H1 (cell line): ENCODE data around the gene CFAP161. TPM values are rescaled to one million over a fixed set of nuclear protein-coding genes. Genes with fewer than 3 reads are reported as not detected.

ENCODE experiments used
- CTCF ChIA-PET: fragments of 300-600 bp; sonication (Branson Sonifier 250); formaldehyde crosslinking; loops from one replicate; lab custom pipeline; 2021; ENCODE audit not compliant: partially characterized antibody; lab: Charles Lee
- POLR2A ChIA-PET: fragments of 300-600 bp; sonication (Branson Sonifier 250); formaldehyde crosslinking; loops from one replicate; lab custom pipeline; 2021; ENCODE audit warnings: inconsistent platforms; ENCODE audit not compliant: partially characterized antibody; lab: Charles Lee
- DNase-seq, 2 experiments: peaks; one replicate each; pipeline versions ENCODE4 v3.0.0 to v3.0.0-alpha.2; 2010 to 2022; ENCODE audit warnings: low spot score in 2 of 2, low read depth in 1 of 2, mixed read lengths in 1 of 2
- FAIRE-seq: peaks from 2 replicates; lab custom pipeline; 2011; peaks lifted over from hg19 to GRCh38; lab: Jason Lieb, UNC
- H2AFZ ChIP-seq: 2 replicates; pipeline ENCODE4 v1.8.1; 2012; ENCODE audit warnings: low read length, inconsistent platforms
- H2AK5ac ChIP-seq: 2 replicates; pipeline ENCODE4 v1.6.1; 2013; ENCODE audit warnings: low read depth, low read length
- H2BK120ac ChIP-seq: replicated peaks from 2 replicates; pipeline ENCODE3; 2013; ENCODE audit warnings: low read depth, low read length, inconsistent platforms
- H2BK12ac ChIP-seq: 2 replicates; pipeline ENCODE4 v1.6.1; 2013; ENCODE audit warnings: low read depth, low read length
- H2BK15ac ChIP-seq: 2 replicates; pipeline ENCODE4 v1.6.1; 2013; ENCODE audit warnings: low read length
- H2BK20ac ChIP-seq: 2 replicates; pipeline ENCODE4 v1.6.1; 2013; ENCODE audit warnings: low read length
- H2BK5ac ChIP-seq: 2 replicates; pipeline ENCODE4 v1.6.1; 2013; ENCODE audit warnings: low read depth, low read length
- H3K14ac ChIP-seq: 2 replicates; pipeline ENCODE4 v1.6.1; 2013; ENCODE audit warnings: inconsistent platforms; ENCODE audit not compliant: insufficient read length
- H3K18ac ChIP-seq: 2 replicates; pipeline ENCODE4 v1.6.1; 2013; ENCODE audit warnings: low read length; ENCODE audit errors: extremely low read depth
- H3K23ac ChIP-seq: 2 replicates; pipeline ENCODE4 v1.6.1; 2013; ENCODE audit warnings: inconsistent platforms; ENCODE audit not compliant: insufficient read length
- H3K23me2 ChIP-seq: 2 replicates; pipeline ENCODE4 v1.6.1; 2013; ENCODE audit warnings: low read depth, low read length
- H3K27ac ChIP-seq: 2 replicates; pipeline ENCODE4 v1.6.1; 2011; ENCODE audit warnings: low read depth, low read length, inconsistent platforms
- H3K27me3 ChIP-seq, 4 experiments: replicated peaks in 1 of 4; 1 replicate in 1 of 4; 2 replicates in 3 of 4; pipeline versions ENCODE4 v1.6.1 to v1.8.1; 2011 to 2013; ENCODE audit warnings: low read length in 3 of 4, mild to moderate bottlenecking in 3 of 4, inconsistent platforms in 2 of 4, mixed read lengths in 2 of 4, moderate library complexity in 1 of 4; ENCODE audit not compliant: control insufficient read depth in 3 of 4, insufficient read depth in 3 of 4; ENCODE audit errors: extremely low read depth in 1 of 4
- H3K36me3 ChIP-seq, 4 experiments: 2 replicates each; pipeline versions ENCODE4 v1.6.1 to v1.8.1; 2011 to 2013; ENCODE audit warnings: mild to moderate bottlenecking in 4 of 4, low read length in 3 of 4, moderate library complexity in 2 of 4, control low read depth in 1 of 4, inconsistent platforms in 1 of 4; ENCODE audit not compliant: insufficient read depth in 4 of 4, control insufficient read depth in 2 of 4
- H3K4ac ChIP-seq: replicated peaks from 2 replicates; pipeline ENCODE3; 2013; ENCODE audit warnings: low read length, low read depth, mixed read lengths, inconsistent platforms; ENCODE audit not compliant: insufficient read length
- H3K4me1 ChIP-seq, 4 experiments: replicated peaks in 1 of 4; 1 replicate in 1 of 4; 2 replicates in 3 of 4; pipeline versions ENCODE4 v1.6.1 to v1.8.1; 2011 to 2013; ENCODE audit warnings: low read length in 3 of 4, inconsistent platforms in 2 of 4, mixed read lengths in 1 of 4; ENCODE audit not compliant: insufficient read depth in 4 of 4, control insufficient read depth in 3 of 4
- H3K4me2 ChIP-seq, 2 experiments: 2 replicates each; pipeline versions ENCODE4 v1.6.1 to v1.8.1; 2011 to 2013; ENCODE audit warnings: low read depth in 2 of 2, low read length in 2 of 2, control low read depth in 1 of 2, inconsistent platforms in 1 of 2, mild to moderate bottlenecking in 1 of 2; ENCODE audit not compliant: insufficient read depth in 1 of 2
- H3K4me3 ChIP-seq, 4 experiments: fragments of 200-600, 300-600 bp in 1 of 4; sonication (generic), shearing (Covaris generic), sonication (Bioruptor Twin) in 1 of 4; 2 replicates each; pipeline versions ENCODE4 v1.5.1 to v1.8.1; 2011 to 2016; ENCODE audit warnings: low read length in 4 of 4, low read depth in 3 of 4, control low read depth in 2 of 4, inconsistent platforms in 2 of 4, mild to moderate bottlenecking in 2 of 4, mixed read lengths in 1 of 4, moderate library complexity in 1 of 4; ENCODE audit not compliant: insufficient read depth in 2 of 4; ENCODE audit errors: extremely low read depth in 1 of 4
- H3K56ac ChIP-seq: replicated peaks from 2 replicates; pipeline ENCODE3; 2013; ENCODE audit warnings: low read depth, mild to moderate bottlenecking, mixed read lengths, low read length, inconsistent platforms; ENCODE audit not compliant: insufficient read length
- H3K79me1 ChIP-seq: 2 replicates; pipeline ENCODE4 v1.6.1; 2013; ENCODE audit warnings: low read depth, low read length, control low read depth
- H3K79me2 ChIP-seq, 2 experiments: 2 replicates each; pipeline versions ENCODE4 v1.6.1 to v1.8.1; 2012 to 2013; ENCODE audit warnings: low read length in 2 of 2, mild to moderate bottlenecking in 2 of 2, inconsistent platforms in 1 of 2; ENCODE audit not compliant: insufficient read depth in 2 of 2, control insufficient read depth in 1 of 2
- H3K9ac ChIP-seq, 4 experiments: replicated peaks in 1 of 4; 1 replicate in 1 of 4; 2 replicates in 3 of 4; pipeline versions ENCODE4 v1.6.1 to v1.8.1; 2011 to 2013; ENCODE audit warnings: low read depth in 3 of 4, low read length in 3 of 4, control low read depth in 2 of 4, mild to moderate bottlenecking in 2 of 4, moderate library complexity in 2 of 4, inconsistent platforms in 1 of 4; ENCODE audit errors: extremely low read depth in 1 of 4
- H3K9me3 ChIP-seq, 2 experiments: 2 replicates each; pipeline versions ENCODE4 v1.6.1 to v1.8.1; 2012 to 2013; ENCODE audit warnings: mild to moderate bottlenecking in 2 of 2, moderate library complexity in 2 of 2, control low read depth in 1 of 2, inconsistent platforms in 1 of 2, low read depth in 1 of 2, low read length in 1 of 2, mixed read lengths in 1 of 2; ENCODE audit not compliant: insufficient read depth in 2 of 2
- H4K20me1 ChIP-seq, 2 experiments: replicated peaks in 1 of 2; 2 replicates each; pipeline versions ENCODE3 to v1.8.1; 2011 to 2013; ENCODE audit warnings: inconsistent platforms in 2 of 2, low read length in 2 of 2, mild to moderate bottlenecking in 1 of 2; ENCODE audit not compliant: insufficient read depth in 2 of 2, control insufficient read depth in 1 of 2
- H4K5ac ChIP-seq: 2 replicates; pipeline ENCODE4 v1.6.1; 2013; ENCODE audit warnings: low read length, low read depth, mixed read lengths, inconsistent platforms; ENCODE audit not compliant: insufficient read length
- H4K8ac ChIP-seq: 2 replicates; pipeline ENCODE4 v1.8.0; 2013; ENCODE audit warnings: mild to moderate bottlenecking, moderate library complexity, low read length, inconsistent platforms; ENCODE audit not compliant: insufficient read depth; ENCODE audit errors: extremely low read depth
- H4K91ac ChIP-seq: replicated peaks from 2 replicates; pipeline ENCODE3; 2013; ENCODE audit warnings: low read length, mixed read lengths, inconsistent platforms; ENCODE audit not compliant: insufficient read length
- ASH2L ChIP-seq: fragments of 200-600, 300-600 bp; sonication (generic); IDR thresholded peaks from one replicate; pipeline ENCODE4 v1.7.1; 2017; ENCODE audit warnings: low read length
- CEBPB ChIP-seq: IDR thresholded peaks from 2 replicates; pipeline ENCODE4 v1.6.1; 2012; ENCODE audit warnings: low read depth, low read length
- NRF1 ChIP-seq: IDR thresholded peaks from 2 replicates; pipeline ENCODE4 v1.6.1; 2011; ENCODE audit warnings: mild to moderate bottlenecking, low read depth, low read length, improper control_type of control experiment
- POU5F1 ChIP-seq: IDR thresholded peaks from 2 replicates; pipeline ENCODE4 v1.6.1; 2011; ENCODE audit warnings: low read depth, mild to moderate bottlenecking, low read length, moderate library complexity
- RAD21 ChIP-seq, 2 experiments: IDR thresholded peaks in 1 of 2; conservative IDR thresholded peaks in 1 of 2; 2 replicates each; pipeline ENCODE4 v1.6.1; 2011; ENCODE audit warnings: low read depth in 2 of 2, low read length in 2 of 2, improper control_type of control experiment in 1 of 2, inconsistent platforms in 1 of 2, mild to moderate bottlenecking in 1 of 2, moderate library complexity in 1 of 2
- SAP30 ChIP-seq: fragments of 300-600 bp; sonication (generic); IDR thresholded peaks from 2 replicates; pipeline ENCODE4 v1.7.1; 2012; ENCODE audit warnings: low read length, moderate library complexity, mild to moderate bottlenecking, inconsistent platforms; ENCODE audit not compliant: insufficient read depth, insufficient replicate concordance
- YY1 ChIP-seq: IDR thresholded peaks from 2 replicates; pipeline ENCODE4 v1.6.1; 2011; ENCODE audit warnings: low read depth, mild to moderate bottlenecking, low read length
- ZNF274 ChIP-seq: IDR thresholded peaks from 2 replicates; pipeline ENCODE4 v1.7.0; 2012; ENCODE audit warnings: low read length, borderline replicate concordance; ENCODE audit errors: extremely low read depth
- WGBS, 2 experiments: shearing (Covaris generic) in 1 of 2; methylation state at CpG; one replicate each; pipeline versions ENCODE4 v1.1.6 to v1.1.7; 2013 to 2015; ENCODE audit warnings: low lambda C conversion rate in 2 of 2, mixed read lengths in 2 of 2, inconsistent platforms in 1 of 2, low coverage in 1 of 2, missing lambda C conversion rate in 1 of 2; ENCODE audit not compliant: insufficient replicate concordance in 2 of 2, insufficient coverage in 1 of 2, insufficient read length in 1 of 2; ENCODE audit errors: extremely low coverage in 1 of 2, missing lambda C conversion rate in 1 of 2; 5-methylcytosine and 5-hydroxymethylcytosine counted together
- polyA plus RNA-seq, 7 experiments: library from polyadenylated mRNA; depleted of rRNA in 3 of 7; stranded (reverse) in 5 of 7; unstranded in 2 of 7; fragments of >200 nt in 5 of 7; fragments of 200-250 nt in 2 of 7; gene quantifications; 1 replicate in 5 of 7; 2 replicates in 1 of 7; 4 replicates in 1 of 7; pipeline versions ENCODE4 v1.2.1 to v1.2.3, GENCODE V29; 2011 to 2013; ENCODE audit warnings: missing spikeins in 2 of 7, mixed read lengths in 2 of 7
- total RNA-seq: library from RNA; stranded (reverse); fragmentation: NEBNext Ultra II Directional; extraction: Animal tissue kit (Norgen Biotek cat#: 25700); gene quantifications from 2 replicates; pipeline ENCODE4 v1.2.1, GENCODE V29; 2021

Gene CFAP161
- total and polyA plus RNA-seq, 2 of the 8 experiments (the other 6 are each of a cell fraction or from before 2014, with no cell fraction given), result 0.05 TPM; not detected in 1

DNA sequence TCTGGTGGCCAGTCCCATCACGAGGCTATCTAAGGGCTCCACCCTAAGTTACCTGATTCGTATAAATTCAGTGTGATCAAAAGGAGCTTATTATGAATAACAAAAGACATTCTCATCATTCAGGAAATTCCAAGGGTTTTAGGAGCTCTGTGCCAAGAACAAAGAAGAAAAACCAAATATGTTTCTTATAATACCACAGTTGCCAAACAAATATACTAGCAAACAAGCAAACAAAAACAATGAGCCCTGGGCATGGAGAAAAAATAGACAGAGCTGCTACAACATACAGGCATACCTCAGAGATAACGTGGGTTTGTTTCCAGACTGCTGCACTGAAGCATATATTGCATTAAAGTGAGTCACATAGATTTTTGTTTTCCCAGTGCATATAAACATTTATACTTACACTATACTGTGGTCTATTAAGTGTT, 20.2 kb upstream of the CFAP161 start:
- no peak overlapping the region for H4K5ac ChIP-seq
- ChIA-PET CTCF (interaction anchor here (0.6 to 13.6 kb wide), 3 partner anchors 143 to 152 kb away, joined by 3 to 262 read pairs (median 3); no protein-coding TSS in a partner anchor), POLR2A (interaction anchor here (0.6 kb wide), 1 partner anchor 54 kb away, joined by 3 read pairs; no protein-coding TSS in a partner anchor)
- no peaks in the 10 kb centered on the region for H3K36me3 ChIP-seq
- no peak overlapping the region for H3K56ac ChIP-seq
- H3K27me3 ChIP-seq, result peaks cover 0 to 3% (median 0%) of the 10 kb centered on the region in 4 experiments; a peak in 1 of 7 replicates
- 68% methylated on average over 3 of the region's 3 CpGs; no CpG with 5 or more reads in 1 of the 2 experiments for WGBS, 2 experiments
- no peaks in the 10 kb centered on the region for H4K20me1 ChIP-seq
- H4K8ac ChIP-seq, result peak overlapping the region; percentile 7; the same call in 1 of the 2 replicates
- DNase-seq, result no peak
- no peak overlapping the region for H2BK15ac ChIP-seq
- H3K9me3 ChIP-seq, result 0 out of 4 replicates have a peak, but pooled peaks cover 0 to 3% of the 10 kb centered on the region in 2 experiments
- H3K4ac ChIP-seq, result no peak overlapping the region
- no peaks in the 10 kb centered on the region for H3K79me1 ChIP-seq
- H3K4me1 ChIP-seq, result peaks cover 1 to 5% (median 3%) of the 10 kb centered on the region in 4 experiments; a peak in 4 of 7 replicates
- no peak overlapping the region for H3K14ac ChIP-seq
- H3K23me2 ChIP-seq, result no peaks in the 10 kb centered on the region
- H2BK12ac ChIP-seq, result peak overlapping the region; percentile 43; the same call in 1 of the 2 replicates
- FAIRE-seq, result no peak
- H3K18ac ChIP-seq, result no peak overlapping the region
- H3K9ac ChIP-seq, result no peak overlapping the region
- H3K79me2 ChIP-seq, result no peaks in the 10 kb centered on the region
- no peak overlapping the region for H2AK5ac ChIP-seq
- H3K4me3 ChIP-seq, result no peak overlapping the region
- no peak overlapping the region for H2BK5ac ChIP-seq
- H2BK20ac ChIP-seq, result no peak overlapping the region
- no peak overlapping the region for H3K27ac ChIP-seq
- no peak overlapping the region for H4K91ac ChIP-seq
- no peak overlapping the region for H2AFZ ChIP-seq
- no peak overlapping the region for H2BK120ac ChIP-seq
- H3K23ac ChIP-seq, result no peak overlapping the region
- peak overlapping the region in 1 of 2 experiments; percentile 11; a peak in 1 of 4 replicates for H3K4me2 ChIP-seq
- TF ChIP-seq POU5F1 (peak; percentile 23; the same call in 1 of the 2 replicates), NRF1 (no peak), RAD21 (IDR thresholded peaks at IDR 0.05 in 1 of 2, conservative IDR thresholded peaks at IDR 0.05 in 1 of 2; ENCODE audit: low read depth in 2 of 2, low read length in 2 of 2) (no peak), ASH2L (no peak), YY1 (no peak), CEBPB (no peak), SAP30 (no peak), ZNF274 (no peak)
